ENCODE results near the gene SH3GLB2. TPM values are rescaled to one million over a fixed set of nuclear protein-coding genes. Genes with fewer than 3 reads are reported as not detected.

The SH3GLB2 gene
- total and polyA plus RNA-seq, 2 of the 8 experiments (the other 6 are each of a cell fraction or from before 2014, with no cell fraction given): 52.7 to 79.9 TPM

DNA sequence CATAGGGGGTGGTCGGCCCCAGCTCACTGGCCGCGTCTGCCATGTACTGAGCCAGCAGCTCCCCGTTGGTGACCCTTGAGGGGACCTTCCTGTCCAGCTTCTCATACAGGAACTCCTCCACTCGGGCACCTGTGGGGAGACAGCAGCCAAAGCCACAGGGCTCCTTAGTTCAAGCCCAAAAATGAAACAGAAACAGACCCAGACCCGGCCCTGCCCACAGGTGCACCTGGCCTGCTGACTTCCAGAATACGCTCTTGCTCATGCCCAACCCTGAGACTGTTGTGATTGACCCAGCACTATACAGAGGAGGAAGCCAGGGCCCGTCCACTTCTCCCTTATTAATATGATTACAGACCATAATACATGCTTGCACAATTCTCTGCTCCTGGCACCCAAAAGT, 7.0 kb downstream of the SH3GLB2 start (continued):
- TF ChIP-seq RAD21 (IDR thresholded peaks at IDR 0.05 in 1 of 2, conservative IDR thresholded peaks at IDR 0.05 in 1 of 2; ENCODE audit: low read depth in 2 of 2, low read length in 2 of 2): no peak
- TF ChIP-seq, protein P1, sequence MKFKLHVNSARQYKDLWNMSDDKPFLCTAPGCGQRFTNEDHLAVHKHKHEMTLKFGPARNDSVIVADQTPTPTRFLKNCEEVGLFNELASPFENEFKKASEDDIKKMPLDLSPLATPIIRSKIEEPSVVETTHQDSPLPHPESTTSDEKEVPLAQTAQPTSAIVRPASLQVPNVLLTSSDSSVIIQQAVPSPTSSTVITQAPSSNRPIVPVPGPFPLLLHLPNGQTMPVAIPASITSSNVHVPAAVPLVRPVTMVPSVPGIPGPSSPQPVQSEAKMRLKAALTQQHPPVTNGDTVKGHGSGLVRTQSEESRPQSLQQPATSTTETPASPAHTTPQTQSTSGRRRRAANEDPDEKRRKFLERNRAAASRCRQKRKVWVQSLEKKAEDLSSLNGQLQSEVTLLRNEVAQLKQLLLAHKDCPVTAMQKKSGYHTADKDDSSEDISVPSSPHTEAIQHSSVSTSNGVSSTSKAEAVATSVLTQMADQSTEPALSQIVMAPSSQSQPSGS (IDR thresholded peaks at IDR 0.05; ENCODE audit: low read length): no peak
- TF ChIP-seq JUND (IDR thresholded peaks at IDR 0.05; ENCODE audit: low read length): no peak
- no peak for TF ChIP-seq SIX5 (IDR thresholded peaks at IDR 0.05; ENCODE audit: low read depth, low read length)
- TF ChIP-seq BACH1 (IDR thresholded peaks at IDR 0.05; ENCODE audit: low read length): no peak
- no peak for TF ChIP-seq POLR2A (IDR thresholded peaks at IDR 0.05; ENCODE audit: control extremely low read depth in 1 of 2, low read depth in 2 of 2, low read length in 2 of 2)
